Stomach (tissue), 4 donors: ENCODE measurements around the gene MX2.

Source experiments
- EP300 ChIP-seq: sonication (generic); formaldehyde crosslinking; IDR thresholded peaks from one replicate; pipeline ENCODE4 v1.6.1; 2017; ENCODE audit warnings: antibody characterized with exemption
- TF ChIP-seq, protein P1 (sequence below), 7 experiments: fragments of 450-650 bp in 4 of 7; fragments of 200-600 bp in 3 of 7; sonication (generic) in 3 of 7; IDR thresholded peaks; one replicate each; pipeline ENCODE4 v1.5.1; 2016 to 2019; ENCODE audit warnings: antibody characterized with exemption in 7 of 7, control low read depth in 2 of 7, mild to moderate bottlenecking in 1 of 7

DNA sequence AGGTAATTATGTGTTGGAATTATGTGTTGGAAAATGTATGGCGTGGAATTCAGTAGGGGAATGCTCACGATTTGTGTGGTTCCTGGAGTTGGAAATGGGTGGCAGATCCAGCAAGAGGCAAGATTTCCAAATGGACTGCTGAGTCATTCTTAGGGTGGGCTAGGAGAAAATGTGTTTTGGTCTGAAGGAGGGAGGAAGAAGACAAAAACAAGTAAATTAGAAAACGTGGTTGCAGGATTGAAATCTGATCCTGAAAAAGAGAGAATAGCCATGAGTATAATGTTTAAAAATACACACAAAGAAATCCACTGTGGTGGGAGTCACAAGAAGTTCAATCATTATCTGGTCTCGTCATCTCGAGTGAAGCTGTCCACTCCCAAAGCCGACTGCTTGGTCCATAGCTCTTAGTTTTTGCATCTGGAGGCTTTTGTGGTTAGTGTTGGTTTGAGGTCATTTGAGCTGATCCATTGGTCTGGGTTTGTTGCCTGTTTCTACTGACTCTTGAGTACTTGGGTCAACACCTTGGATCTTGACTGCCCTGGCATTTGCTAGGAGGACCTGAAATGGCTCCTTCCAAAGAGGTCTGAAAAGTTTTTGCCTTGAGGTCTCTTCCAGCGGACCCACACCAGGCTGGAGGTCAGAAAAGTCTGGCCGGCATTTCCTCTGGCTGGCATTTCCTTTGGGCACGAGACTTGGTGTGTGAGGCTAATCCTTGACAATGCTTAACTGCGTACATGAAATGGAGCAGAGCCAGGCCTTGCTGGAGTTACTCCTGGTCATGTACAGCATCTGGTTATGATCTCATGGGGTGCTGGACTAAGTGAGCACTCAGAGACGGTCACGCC, 9.2 kb downstream of the MX2 start:
- TF ChIP-seq, protein P1, sequence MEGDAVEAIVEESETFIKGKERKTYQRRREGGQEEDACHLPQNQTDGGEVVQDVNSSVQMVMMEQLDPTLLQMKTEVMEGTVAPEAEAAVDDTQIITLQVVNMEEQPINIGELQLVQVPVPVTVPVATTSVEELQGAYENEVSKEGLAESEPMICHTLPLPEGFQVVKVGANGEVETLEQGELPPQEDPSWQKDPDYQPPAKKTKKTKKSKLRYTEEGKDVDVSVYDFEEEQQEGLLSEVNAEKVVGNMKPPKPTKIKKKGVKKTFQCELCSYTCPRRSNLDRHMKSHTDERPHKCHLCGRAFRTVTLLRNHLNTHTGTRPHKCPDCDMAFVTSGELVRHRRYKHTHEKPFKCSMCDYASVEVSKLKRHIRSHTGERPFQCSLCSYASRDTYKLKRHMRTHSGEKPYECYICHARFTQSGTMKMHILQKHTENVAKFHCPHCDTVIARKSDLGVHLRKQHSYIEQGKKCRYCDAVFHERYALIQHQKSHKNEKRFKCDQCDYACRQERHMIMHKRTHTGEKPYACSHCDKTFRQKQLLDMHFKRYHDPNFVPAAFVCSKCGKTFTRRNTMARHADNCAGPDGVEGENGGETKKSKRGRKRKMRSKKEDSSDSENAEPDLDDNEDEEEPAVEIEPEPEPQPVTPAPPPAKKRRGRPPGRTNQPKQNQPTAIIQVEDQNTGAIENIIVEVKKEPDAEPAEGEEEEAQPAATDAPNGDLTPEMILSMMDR (IDR thresholded peaks at IDR 0.05): no peak
- TF ChIP-seq EP300: no peak
